Stimulated activated CD4-positive, alpha-beta T cell treated with anti-CD3 and anti-CD28 coated beads, Interleukin-12 subunit alpha, Interleukin-12 subunit beta, amount 100 ng/mL, for 4 hours (primary cell): ENCODE measurements around the gene DNHD1.

Experiments used
- DNase-seq: peaks from one replicate; pipeline ENCODE4 v3.0.0-alpha.2; 2020

DNHD1 gene

DNA sequence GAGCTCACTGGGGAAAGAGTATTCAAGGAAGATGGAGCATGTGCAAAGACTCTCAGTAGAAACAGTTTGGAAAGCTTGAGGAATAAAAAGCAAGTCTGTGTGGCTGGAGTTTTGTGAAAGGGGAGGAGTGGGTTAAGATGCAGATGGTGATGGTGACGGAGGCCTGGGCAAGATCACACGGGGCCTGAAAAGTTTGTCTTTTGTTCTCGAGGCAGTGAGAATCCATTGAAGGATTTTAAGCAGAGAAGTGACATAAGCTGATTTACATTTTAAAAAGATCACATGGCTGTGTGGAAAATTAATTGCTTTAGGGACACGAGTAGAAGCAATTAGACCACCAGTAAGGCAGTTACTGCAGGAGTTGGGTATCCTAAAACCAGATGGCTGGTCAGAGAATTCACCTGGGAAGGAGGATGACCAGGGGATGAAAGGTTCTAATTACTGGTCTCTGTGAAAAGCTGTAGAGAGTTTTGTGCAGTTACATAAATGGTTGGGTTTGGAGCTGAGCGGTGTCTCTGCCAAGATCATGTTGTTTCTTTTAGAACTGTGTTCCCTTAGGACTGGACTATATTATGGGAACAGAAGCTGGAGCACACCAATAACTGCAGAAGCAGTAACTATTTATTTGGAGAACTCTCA lies 99.3 kb downstream of the DNHD1 start:
- no peak for DNase-seq

- no peak for DNase-seq
These were observed 101.5 kb downstream of the DNHD1 start for GRCh38 chr11:6598555-6598954.

GRCh38 chr11:6599449-6599848 lies 102.4 kb downstream of the DNHD1 start:
- no peak for DNase-seq

DNA sequence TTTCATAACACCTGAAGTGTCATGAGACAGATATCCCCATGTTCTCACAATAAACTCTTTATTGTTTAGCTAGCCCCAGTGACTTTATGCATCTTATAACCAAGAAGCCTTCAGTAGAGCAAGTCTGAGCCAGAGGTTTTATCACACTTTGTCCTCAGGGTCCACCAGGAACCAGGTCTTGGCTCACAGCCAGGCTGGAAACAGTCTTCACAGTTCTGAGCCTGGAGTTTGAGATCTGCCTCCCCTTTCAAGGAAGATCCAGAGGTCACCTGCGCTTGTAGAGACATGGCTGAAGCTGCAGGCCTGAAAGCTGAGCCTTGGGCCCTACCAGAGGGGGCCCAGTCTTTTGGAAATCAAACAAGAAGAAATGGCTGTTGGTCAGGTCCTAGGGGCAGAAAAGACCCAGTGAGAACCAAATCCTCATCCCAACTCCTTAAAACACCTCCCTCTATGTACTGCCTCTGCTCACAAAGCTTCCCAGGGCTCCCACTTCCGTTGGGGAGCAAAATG lies 102.9 kb downstream of the DNHD1 start:
- DNase-seq = no peak

DNA sequence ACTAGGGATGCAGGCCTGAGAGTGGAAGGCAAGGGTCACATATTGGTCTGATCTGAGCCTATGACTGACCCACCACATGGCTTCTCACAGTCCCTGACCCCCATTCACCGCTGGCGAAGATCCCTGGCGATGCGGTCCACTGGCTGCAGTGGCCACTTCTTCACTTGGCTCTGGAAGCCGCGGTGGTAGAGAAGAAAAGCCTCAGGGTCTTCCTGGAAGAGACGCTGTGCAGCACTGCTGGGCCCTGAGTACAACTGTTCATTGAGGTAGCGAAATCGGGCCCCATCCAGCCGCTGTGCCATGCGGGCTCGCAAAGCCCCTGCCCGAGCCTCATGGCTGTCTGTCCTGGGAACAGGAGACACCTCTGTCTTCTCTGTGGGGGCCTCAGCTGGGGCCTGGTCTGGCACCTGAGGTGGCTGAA lies 104.0 kb downstream of the DNHD1 start:
- no peak for DNase-seq

- DNase-seq = no peak
These were observed 105.2 kb downstream of the DNHD1 start for GRCh38 chr11:6602096-6602940.

- DNase-seq = peak; percentile 83
These were observed 106.4 kb downstream of the DNHD1 start, which contains the start of the genes ILK and RRP8 for GRCh38 chr11:6603287-6604080. ILK (plus strand) TSS chr11:6603774; CDS start chr11:6604272, 498 bp downstream. RRP8 (minus strand) TSS chr11:6603616; CDS start chr11:6603502, 114 bp downstream.

GRCh38 chr11:6604081-6604626 lies 107.1 kb downstream of the DNHD1 start:
- peak; percentile 40 for DNase-seq

GRCh38 chr11:6604790-6605189 lies 107.7 kb downstream of the DNHD1 start:
- no peak for DNase-seq

- no peak for DNase-seq
These were observed 109.5 kb downstream of the DNHD1 start for GRCh38 chr11:6606471-6607189.

DNA sequence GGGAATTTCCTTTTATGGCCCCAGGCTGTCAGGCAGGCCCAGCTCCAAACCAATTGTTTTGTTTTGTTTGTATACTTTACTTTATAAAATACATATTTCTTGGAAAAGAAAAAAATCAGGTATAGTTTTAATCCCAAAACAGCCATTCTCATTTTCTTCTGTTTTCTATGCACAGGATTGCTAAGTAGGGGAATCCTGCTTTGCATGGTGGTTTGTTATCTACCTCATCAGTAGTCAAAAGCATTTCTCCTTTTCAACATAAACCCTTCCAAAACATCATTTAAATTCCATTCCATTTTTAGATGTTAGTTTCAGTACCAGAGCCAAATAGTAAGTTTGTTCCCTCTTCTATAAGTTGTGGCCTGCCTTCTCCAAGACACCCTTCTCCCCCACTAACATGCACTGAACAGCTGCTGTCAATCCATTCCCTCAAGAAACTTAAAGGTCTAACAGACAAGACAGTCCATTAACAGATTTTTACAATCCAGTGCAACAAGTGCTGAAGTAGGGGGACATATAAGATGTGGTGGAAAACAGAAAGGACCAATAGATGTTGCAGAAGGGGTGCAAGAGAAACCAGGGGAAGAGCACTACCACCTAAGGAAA lies 110.2 kb downstream of the DNHD1 start:
- no peak for DNase-seq

GRCh38 chr11:6608011-6608410 lies 110.9 kb downstream of the DNHD1 start:
- DNase-seq = no peak

GRCh38 chr11:6608726-6609501 lies 111.8 kb downstream of the DNHD1 start:
- no peak for DNase-seq

- DNase-seq = no peak
These were observed 112.5 kb downstream of the DNHD1 start for GRCh38 chr11:6609502-6610015.

- DNase-seq = no peak
These were observed 113.5 kb downstream of the DNHD1 start for GRCh38 chr11:6610591-6610990.

- DNase-seq = no peak
These were observed 114.2 kb downstream of the DNHD1 start for GRCh38 chr11:6611092-6611962.

DNA sequence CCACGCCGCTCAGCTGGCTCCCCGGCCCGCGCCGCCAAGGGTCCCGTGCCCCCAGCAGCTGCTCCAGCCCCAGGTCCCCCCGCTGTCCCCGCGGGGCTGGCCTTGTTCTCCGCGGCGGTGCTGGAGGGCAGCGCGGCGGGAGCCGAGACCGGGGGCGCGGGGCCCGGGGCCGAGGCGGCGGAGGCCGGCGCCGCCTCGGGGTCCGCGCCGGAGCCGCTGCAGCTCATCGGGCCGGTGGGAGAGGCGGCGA lies 114.8 kb downstream of the DNHD1 start:
- no peak for DNase-seq

- DNase-seq = peak; percentile 94
These were observed 115.3 kb downstream of the DNHD1 start, which contains the start of gene TAF10 for GRCh38 chr11:6612213-6613041. TAF10 (minus strand) TSS chr11:6612216; CDS start chr11:6612189, 27 bp downstream.

- DNase-seq = no peak
These were observed 116.4 kb downstream of the DNHD1 start for GRCh38 chr11:6613496-6613895.
